Stomach (tissue), 9 donors: ENCODE results near the gene CCL15. TPM values are rescaled to one million over a fixed set of nuclear protein-coding genes. Genes with fewer than 3 reads are reported as not detected.

Experiments
- DNase-seq, 2 donors: peaks; one replicate each; pipeline versions ENCODE4 v3.0.0 to v3.0.0-alpha.2; 2013 to 2019
- H3K27ac ChIP-seq, 5 donors: fragments of 200-600 bp in 4 of 5; sonication (generic) in 4 of 5; one replicate each; pipeline ENCODE4 v1.5.1; 2013 to 2019; ENCODE audit warnings: mild to moderate bottlenecking in 1 of 5, moderate library complexity in 1 of 5
- H3K27me3 ChIP-seq, 3 donors: fragments of 200-600 bp; sonication (generic); one replicate each; pipeline ENCODE4 v1.5.1; 2017 to 2019; ENCODE audit warnings: mixed run types in 1 of 3
- H3K36me3 ChIP-seq, 4 donors: fragments of 200-600 bp; sonication (generic); 1 replicate in 3 of 4; 2 replicates in 1 of 4; pipeline ENCODE4 v1.5.1; 2016 to 2019
- H3K4me1 ChIP-seq, 4 donors: fragments of 200-600 bp; sonication (generic); one replicate each; pipeline ENCODE4 v1.5.1; 2016 to 2019
- H3K4me3 ChIP-seq, 4 donors: fragments of 200-600 bp; sonication (generic) in 3 of 4; one replicate each; pipeline ENCODE4 v1.5.1; 2016 to 2019; ENCODE audit warnings: mild to moderate bottlenecking in 1 of 4
- H3K9me3 ChIP-seq, 4 donors: fragments of 200-600 bp; sonication (generic); one replicate each; pipeline ENCODE4 v1.5.1; 2016 to 2019
- EP300 ChIP-seq: sonication (generic); formaldehyde crosslinking; IDR thresholded peaks from one replicate; pipeline ENCODE4 v1.6.1; 2017; ENCODE audit warnings: antibody characterized with exemption
- POLR2A ChIP-seq, 4 donors: fragments of 450-650 bp; IDR thresholded peaks; one replicate each; pipeline ENCODE4 v1.6.1; 2016; ENCODE audit warnings: antibody characterized with exemption in 4 of 4, control low read depth in 2 of 4, mild to moderate bottlenecking in 1 of 4, moderate library complexity in 1 of 4
- POLR2AphosphoS5 ChIP-seq, 3 donors: sonication (generic); formaldehyde crosslinking; IDR thresholded peaks; one replicate each; pipeline ENCODE4 v1.6.1; 2016; ENCODE audit warnings: antibody characterized with exemption in 3 of 3
- WGBS, 5 donors: extraction: QIAGEN DNeasy Blood & Tissue Kit in 3 of 5; methylation state at CpG; one replicate each; pipeline versions ENCODE4 v1.1.5 to v1.1.7; 2013 to 2018; 5-methylcytosine and 5-hydroxymethylcytosine counted together
- intact Hi-C: fragments of 100-400 bp; cut with DNase I; formaldehyde crosslinking; loops from one replicate; pipeline ENCODE4 v1.15.1; 2023; ENCODE audit warnings: low total_unique reads
- polyA plus RNA-seq, 3 donors: library from polyadenylated mRNA; stranded (reverse); fragments of 200-250 nt; gene quantifications; one replicate each; pipeline ENCODE4 v1.2.3, GENCODE V29; 2013
- total RNA-seq, 5 donors: library from RNA; depleted of rRNA; stranded (reverse); fragments of >200 nt; gene quantifications; one replicate each; pipeline versions ENCODE4 v1.1.0 to v1.2.3, GENCODE V29; 2014 to 2016
- TF ChIP-seq, protein P1 (sequence below), 7 experiments: fragments of 450-650 bp in 4 of 7; fragments of 200-600 bp in 3 of 7; sonication (generic) in 3 of 7; IDR thresholded peaks; one replicate each; pipeline ENCODE4 v1.5.1; 2016 to 2019; ENCODE audit warnings: antibody characterized with exemption in 7 of 7, control low read depth in 2 of 7, mild to moderate bottlenecking in 1 of 7
- donor health status: healthy with polysubstance abuse.
- donor health status: Bipolar disorder and iron deficiency.
- donor health status: healthy.

Gene CCL15
- total and polyA plus RNA-seq, 8 donors, result 1.2 TPM; not detected in 7

- Histone ChIP-seq H3K36me3 (no peaks in the 10 kb centered on the region), H3K4me3 (no peak overlapping the region), H3K9me3 (no peaks in the 10 kb centered on the region), H3K27ac (no peak overlapping the region), H3K27me3 (peaks cover 0 to 31% (median 0%) of the 10 kb centered on the region in 3 donors), H3K4me1 (no peaks in the 10 kb centered on the region)
- TF ChIP-seq, protein P1, sequence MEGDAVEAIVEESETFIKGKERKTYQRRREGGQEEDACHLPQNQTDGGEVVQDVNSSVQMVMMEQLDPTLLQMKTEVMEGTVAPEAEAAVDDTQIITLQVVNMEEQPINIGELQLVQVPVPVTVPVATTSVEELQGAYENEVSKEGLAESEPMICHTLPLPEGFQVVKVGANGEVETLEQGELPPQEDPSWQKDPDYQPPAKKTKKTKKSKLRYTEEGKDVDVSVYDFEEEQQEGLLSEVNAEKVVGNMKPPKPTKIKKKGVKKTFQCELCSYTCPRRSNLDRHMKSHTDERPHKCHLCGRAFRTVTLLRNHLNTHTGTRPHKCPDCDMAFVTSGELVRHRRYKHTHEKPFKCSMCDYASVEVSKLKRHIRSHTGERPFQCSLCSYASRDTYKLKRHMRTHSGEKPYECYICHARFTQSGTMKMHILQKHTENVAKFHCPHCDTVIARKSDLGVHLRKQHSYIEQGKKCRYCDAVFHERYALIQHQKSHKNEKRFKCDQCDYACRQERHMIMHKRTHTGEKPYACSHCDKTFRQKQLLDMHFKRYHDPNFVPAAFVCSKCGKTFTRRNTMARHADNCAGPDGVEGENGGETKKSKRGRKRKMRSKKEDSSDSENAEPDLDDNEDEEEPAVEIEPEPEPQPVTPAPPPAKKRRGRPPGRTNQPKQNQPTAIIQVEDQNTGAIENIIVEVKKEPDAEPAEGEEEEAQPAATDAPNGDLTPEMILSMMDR (IDR thresholded peaks at IDR 0.05), result no peak
- TF ChIP-seq EP300 (no peak), POLR2A (IDR thresholded peaks at IDR 0.05) (no peak), POLR2AphosphoS5 (IDR thresholded peaks at IDR 0.05) (no peak)
- intact Hi-C loops, result no loop called here
- 70 to 88% (median 85%) methylated on average over 6 of the region's 6 CpGs for WGBS, 5 donors
- DNase-seq, result no peak
Measured at GRCh38 chr17:35963663-35964062, 37.7 kb downstream of the CCL15 start.

DNA sequence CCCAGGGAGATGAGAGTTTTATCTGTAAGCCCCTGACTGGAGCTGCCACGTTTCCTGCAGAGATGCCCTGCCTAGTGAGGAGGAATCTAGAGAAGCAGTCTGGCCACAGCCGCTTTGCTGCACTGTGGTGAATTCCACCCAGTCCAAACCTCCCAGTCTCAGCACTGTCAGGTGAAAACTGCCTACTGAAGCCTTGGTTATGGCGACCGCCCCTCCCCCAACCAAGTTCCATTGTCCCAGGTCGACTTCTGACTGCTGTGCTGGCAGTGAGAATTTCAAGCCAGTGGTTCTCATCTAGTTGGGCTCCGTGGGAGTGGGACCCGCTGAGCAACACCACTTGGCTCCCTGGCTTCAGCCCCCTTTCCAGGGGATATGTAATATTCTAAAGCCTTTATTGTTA lies 47.6 kb downstream of the CCL15 start:
- no peak for DNase-seq
- no peak overlapping the region for H3K4me3 ChIP-seq
- no peaks in the 10 kb centered on the region for H3K36me3 ChIP-seq
- H3K4me1 ChIP-seq, result no peaks in the 10 kb centered on the region
- no peak for TF ChIP-seq POLR2A (IDR thresholded peaks at IDR 0.05)
- TF ChIP-seq POLR2AphosphoS5 (IDR thresholded peaks at IDR 0.05), result no peak
- TF ChIP-seq, protein P1 (IDR thresholded peaks at IDR 0.05), result no peak
- no peak for TF ChIP-seq EP300
- no peak overlapping the region for H3K27ac ChIP-seq
- intact Hi-C loops, result no loop called here
- 54 to 59% (median 57%) methylated on average over 5 to 7 of the region's 7 CpGs for WGBS, 5 donors
- peaks cover 0 to 25% (median 0%) of the 10 kb centered on the region in 3 donors for H3K27me3 ChIP-seq
- no peaks in the 10 kb centered on the region for H3K9me3 ChIP-seq

DNA sequence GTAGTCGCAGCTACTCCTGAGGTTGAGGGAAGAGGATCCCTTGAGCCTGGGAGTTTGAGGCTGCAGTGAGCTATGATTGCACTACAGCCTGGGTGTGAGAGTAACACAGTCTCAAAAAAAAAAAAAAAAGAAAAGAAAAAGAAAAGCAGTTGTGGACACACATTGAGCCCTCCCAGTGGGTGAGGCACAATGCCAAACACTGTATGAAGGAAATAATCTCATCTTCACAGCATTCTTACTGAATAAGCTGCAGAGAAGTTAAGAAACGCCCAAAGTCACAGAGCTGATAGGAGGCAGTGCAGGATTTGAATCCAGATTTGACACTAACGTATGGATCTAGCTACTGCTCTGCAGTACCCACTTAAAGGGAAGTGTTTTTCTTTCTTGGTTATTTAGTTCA lies 52.0 kb downstream of the CCL15 start:
- 52 to 67% (median 60%) methylated on average over 3 of the region's 3 CpGs for WGBS, 5 donors
- intact Hi-C loops, result no loop called here
- DNase-seq, result no peak
- Histone ChIP-seq H3K9me3 (no peaks in the 10 kb centered on the region), H3K36me3 (no peaks in the 10 kb centered on the region), H3K4me3 (no peak overlapping the region), H3K27me3 (peaks cover 0 to 12% (median 0%) of the 10 kb centered on the region in 3 donors), H3K4me1 (peaks cover 0 to 7% (median 0%) of the 10 kb centered on the region in 4 donors), H3K27ac (no peak overlapping the region)
- TF ChIP-seq, protein P1 (IDR thresholded peaks at IDR 0.05), result no peak
- TF ChIP-seq POLR2A (IDR thresholded peaks at IDR 0.05) (no peak), POLR2AphosphoS5 (IDR thresholded peaks at IDR 0.05) (no peak), EP300 (no peak)

GRCh38 chr17:35948092-35948491 lies 53.3 kb downstream of the CCL15 start:
- WGBS, 5 donors, result 88 to 93% (median 90%) methylated on average over 7 of the region's 7 CpGs
- no peak for DNase-seq
- intact Hi-C loops, result no loop called here
- Histone ChIP-seq H3K9me3 (no peaks in the 10 kb centered on the region), H3K4me3 (no peak overlapping the region), H3K27ac (no peak overlapping the region), H3K4me1 (peaks cover 0 to 7% (median 0%) of the 10 kb centered on the region in 4 donors), H3K36me3 (no peaks in the 10 kb centered on the region), H3K27me3 (peaks cover 0 to 8% (median 0%) of the 10 kb centered on the region in 3 donors)
- TF ChIP-seq POLR2AphosphoS5 (IDR thresholded peaks at IDR 0.05), result no peak

Other genes with a start within 250 kb of the CCL15 start
- gene GAS2L2, start 248.3 kb downstream of the CCL15 start, total RNA-seq, result under 1 TPM in 1 of 5 donors, not detected in 4; under 0.01 TPM
- under 1 TPM in 1 of 3 donors, not detected in 2; 0.05 TPM for gene GAS2L2, start 248.3 kb downstream of the CCL15 start, polyA plus RNA-seq
- gene C17orf50, start 240.7 kb downstream of the CCL15 start, total RNA-seq, result not detected
- not detected for gene C17orf50, start 240.7 kb downstream of the CCL15 start, polyA plus RNA-seq
- gene MMP28, start 205.9 kb downstream of the CCL15 start, total RNA-seq, result 10 to 100 TPM in 4 of 5 donors, 1 to 10 TPM in 1; 2.2 to 75.0 (median 20.6) TPM
- gene MMP28, start 205.9 kb downstream of the CCL15 start, polyA plus RNA-seq, result 10 to 100 TPM in 1 of 3 donors, 1 to 10 TPM in 2; 3.1 to 21.0 (median 6.1) TPM
- gene TAF15, start 192.1 kb downstream of the CCL15 start, total RNA-seq, result 100 to 1,000 TPM in 1 of 5 donors, 10 to 100 TPM in 4; 21.1 to 127 (median 60.1) TPM
- 100 to 1,000 TPM in 1 of 3 donors, 10 to 100 TPM in 2; 88.8 to 101 (median 96.4) TPM for gene TAF15, start 192.1 kb downstream of the CCL15 start, polyA plus RNA-seq
- under 1 TPM in 1 of 5 donors, not detected in 4; 0.29 TPM for gene HEATR9, start 132.7 kb downstream of the CCL15 start, total RNA-seq
- gene HEATR9, start 132.7 kb downstream of the CCL15 start, polyA plus RNA-seq, result not detected
- gene CCL5, start 121.2 kb downstream of the CCL15 start, total RNA-seq, result 10 to 100 TPM in 1 of 5 donors, 1 to 10 TPM in 2, not detected in 2; 2.0 to 21.7 (median 2.6) TPM
- 10 to 100 TPM in 1 of 3 donors, 1 to 10 TPM in 2; 4.9 to 32.2 (median 5.7) TPM for gene CCL5, start 121.2 kb downstream of the CCL15 start, polyA plus RNA-seq
- 1 to 10 TPM in 1 of 5 donors, not detected in 4; 5.9 TPM for gene RDM1, start 70.8 kb downstream of the CCL15 start, total RNA-seq
- gene RDM1, start 70.8 kb downstream of the CCL15 start, polyA plus RNA-seq, result under 1 TPM in 1 of 3 donors, not detected in 2; 0.98 TPM
- not detected for gene LYZL6, start 57.8 kb downstream of the CCL15 start, total RNA-seq
- not detected for gene LYZL6, start 57.8 kb downstream of the CCL15 start, polyA plus RNA-seq
- gene CCL16, start 20.1 kb downstream of the CCL15 start, total RNA-seq, result under 1 TPM in 1 of 5 donors, not detected in 4; 0.72 TPM
- under 1 TPM in 1 of 3 donors, not detected in 2; 0.15 TPM for gene CCL16, start 20.1 kb downstream of the CCL15 start, polyA plus RNA-seq
- gene CCL14, start 14.8 kb downstream of the CCL15 start, total RNA-seq, result 1 to 10 TPM in 4 of 5 donors, under 1 TPM in 1; 0.58 to 8.4 (median 2.2) TPM
- 10 to 100 TPM in 2 of 3 donors, 1 to 10 TPM in 1; 2.9 to 80.3 (median 19.6) TPM for gene CCL14, start 14.8 kb downstream of the CCL15 start, polyA plus RNA-seq
- gene CCL23, start 16.4 kb upstream of the CCL15 start, total RNA-seq, result 1 to 10 TPM in 1 of 5 donors, not detected in 4; 1.4 TPM
- gene CCL23, start 16.4 kb upstream of the CCL15 start, polyA plus RNA-seq, result 1 to 10 TPM in 1 of 3 donors, not detected in 2; 4.8 TPM
- 1 to 10 TPM in 1 of 5 donors, not detected in 4; 4.0 TPM for gene CCL18, start 62.7 kb upstream of the CCL15 start, total RNA-seq
- gene CCL18, start 62.7 kb upstream of the CCL15 start, polyA plus RNA-seq, result 10 to 100 TPM in 1 of 3 donors, under 1 TPM in 2; 0.87 to 12.2 (median 0.92) TPM
- gene CCL3, start 88.6 kb upstream of the CCL15 start, total RNA-seq, result 1 to 10 TPM in 2 of 5 donors, not detected in 3; 2.9 to 7.2 TPM
- gene CCL3, start 88.6 kb upstream of the CCL15 start, polyA plus RNA-seq, result 10 to 100 TPM in 1 of 3 donors, 1 to 10 TPM in 2; 2.0 to 19.1 (median 2.9) TPM
- 10 to 100 TPM in 1 of 5 donors, 1 to 10 TPM in 2, not detected in 2; 1.8 to 10.7 (median 9.3) TPM for gene CCL4, start 102.3 kb upstream of the CCL15 start, total RNA-seq
- gene CCL4, start 102.3 kb upstream of the CCL15 start, polyA plus RNA-seq, result 1 to 10 TPM; 1.6 to 8.1 (median 8.1) TPM
- 1 to 10 TPM in 2 of 5 donors, not detected in 3; 1.5 to 1.7 TPM for gene TBC1D3B, start 175.1 kb upstream of the CCL15 start, total RNA-seq
- gene TBC1D3B, start 175.1 kb upstream of the CCL15 start, polyA plus RNA-seq, result 1 to 10 TPM in 1 of 3 donors, under 1 TPM in 1, not detected in 1; 0.81 to 4.6 TPM
- gene CCL3L1, start 195.2 kb upstream of the CCL15 start, total RNA-seq, result 10 to 100 TPM in 1 of 5 donors, not detected in 4; 34.4 TPM
- 1 to 10 TPM in 2 of 3 donors, under 1 TPM in 1; 0.30 to 2.7 (median 1.2) TPM for gene CCL3L1, start 195.2 kb upstream of the CCL15 start, polyA plus RNA-seq
- under 1 TPM in 1 of 5 donors, not detected in 4; 0.73 TPM for gene CCL4L2, start 209.5 kb upstream of the CCL15 start, total RNA-seq
- gene CCL4L2, start 209.5 kb upstream of the CCL15 start, polyA plus RNA-seq, result 1 to 10 TPM in 2 of 3 donors, under 1 TPM in 1; 0.25 to 4.3 (median 3.5) TPM